Endothelial cell of umbilical vein (primary cell): Measurements from ENCODE around the gene PRDM10. TPM values are rescaled to one million over a fixed set of nuclear protein-coding genes. Genes with fewer than 3 reads are reported as not detected.

Experiments used
- BruUV-seq: library from RNA; stranded (reverse); fragments of 400-500 nt; replicated peaks from 2 replicates; lab custom pipeline; 2021; lab: Mats Ljungman, UMichigan
- CTCF ChIA-PET: fragments of 300-600, 350-600 bp; sonication (Branson Sonifier 250); formaldehyde crosslinking; loops from one replicate; lab custom pipeline; 2021; ENCODE audit warnings: antibody characterized with exemption, inconsistent platforms; lab: Charles Lee
- POLR2A ChIA-PET: fragments of 300-600, 350-600 bp; sonication (Branson Sonifier 250); formaldehyde crosslinking; loops from one replicate; lab custom pipeline; 2021; ENCODE audit warnings: antibody characterized with exemption, inconsistent platforms; lab: Charles Lee
- DNase-seq: peaks from one replicate; pipeline ENCODE4 v3.0.0-alpha.2; 2011; ENCODE audit warnings: low read depth, low spot score
- FAIRE-seq: peaks from 2 replicates; lab custom pipeline; 2011; peaks lifted over from hg19 to GRCh38; lab: Jason Lieb, UNC
- H2AFZ ChIP-seq: 2 replicates; pipeline ENCODE4 v1.6.0; 2012; ENCODE audit warnings: low read depth, low read length, control low read depth, inconsistent platforms
- H3K27ac ChIP-seq: 2 replicates; pipeline ENCODE4 v1.5.1; 2011; ENCODE audit warnings: low read depth, mild to moderate bottlenecking, control low read depth, low read length, moderate library complexity; ENCODE audit not compliant: insufficient read depth
- H3K27me3 ChIP-seq, 2 experiments: 2 replicates each; pipeline versions ENCODE4 v1.6.0 to v1.6.1; 2011; ENCODE audit warnings: low read length in 2 of 2, mixed read lengths in 1 of 2; ENCODE audit not compliant: control insufficient read depth in 2 of 2, insufficient read depth in 2 of 2
- H3K36me3 ChIP-seq, 2 experiments: 2 replicates in 1 of 2; 3 replicates in 1 of 2; pipeline ENCODE4 v1.5.1; 2011; ENCODE audit warnings: low read length in 2 of 2, mild to moderate bottlenecking in 1 of 2, moderate library complexity in 1 of 2; ENCODE audit not compliant: control insufficient read depth in 2 of 2, insufficient read depth in 2 of 2; ENCODE audit errors: extremely low read depth in 1 of 2
- H3K4me1 ChIP-seq: 3 replicates; pipeline ENCODE4 v1.5.1; 2011; ENCODE audit warnings: mild to moderate bottlenecking, low read length; ENCODE audit not compliant: control insufficient read depth, insufficient read depth; ENCODE audit errors: extremely low read depth
- H3K4me2 ChIP-seq: 2 replicates; pipeline ENCODE4 v1.6.1; 2011; ENCODE audit warnings: low read length, control low read depth, mixed read lengths; ENCODE audit not compliant: insufficient read depth
- H3K4me3 ChIP-seq, 3 experiments: fragments of 200-600 bp in 1 of 3; sonication (generic), shearing (Covaris generic) in 1 of 3; replicated peaks in 1 of 3; 2 replicates each; pipeline ENCODE4 v1.5.1; 2011 to 2016; ENCODE audit warnings: control low read depth in 3 of 3, low read length in 3 of 3, mild to moderate bottlenecking in 2 of 3, inconsistent platforms in 1 of 3, low read depth in 1 of 3, moderate library complexity in 1 of 3; ENCODE audit not compliant: insufficient read depth in 1 of 3
- H3K79me2 ChIP-seq: 2 replicates; pipeline ENCODE4 v1.6.0; 2012; ENCODE audit warnings: low read length, inconsistent platforms; ENCODE audit not compliant: control insufficient read depth, insufficient read depth
- H3K9ac ChIP-seq: replicated peaks from 2 replicates; pipeline ENCODE3; 2011; ENCODE audit warnings: low read length, control low read depth; ENCODE audit not compliant: insufficient read depth; ENCODE audit errors: extremely low read depth
- H3K9me1 ChIP-seq: replicated peaks from 3 replicates; pipeline ENCODE4 v1.6.0; 2011; ENCODE audit warnings: mild to moderate bottlenecking, low read length; ENCODE audit not compliant: control insufficient read depth, insufficient read depth; ENCODE audit errors: extremely low read depth
- H3K9me3 ChIP-seq: replicated peaks from 2 replicates; pipeline ENCODE4 v1.5.1; 2012; ENCODE audit warnings: low read length, inconsistent platforms; ENCODE audit not compliant: control insufficient read depth, insufficient read depth
- H4K20me1 ChIP-seq: replicated peaks from 2 replicates; pipeline ENCODE3; 2011; ENCODE audit warnings: mild to moderate bottlenecking, low read length; ENCODE audit not compliant: control insufficient read depth, insufficient read depth; ENCODE audit errors: extremely low read depth
- FOS ChIP-seq: IDR thresholded peaks from 2 replicates; pipeline ENCODE4 v1.6.1; 2011; ENCODE audit warnings: mild to moderate bottlenecking, low read length, moderate library complexity, borderline replicate concordance; ENCODE audit not compliant: insufficient read depth
- GATA2 ChIP-seq: IDR thresholded peaks from 2 replicates; pipeline ENCODE4 v1.7.0; 2011; ENCODE audit warnings: low read depth, mild to moderate bottlenecking, moderate library complexity, mixed read lengths, low read length; ENCODE audit not compliant: insufficient read length, insufficient read depth
- JUN ChIP-seq: IDR thresholded peaks from 2 replicates; pipeline ENCODE4 v1.6.1; 2011; ENCODE audit warnings: borderline replicate concordance, low read depth; ENCODE audit not compliant: insufficient read length, insufficient read depth
- MYC ChIP-seq: IDR thresholded peaks from one replicate; pipeline ENCODE4 v1.6.1; 2011; ENCODE audit warnings: mild to moderate bottlenecking, low read depth, low read length
- POLR2A ChIP-seq: IDR thresholded peaks from 2 replicates; pipeline ENCODE4 v1.6.1; 2012; ENCODE audit warnings: low read depth, mild to moderate bottlenecking, control low read depth, low read length
- POLR2AphosphoS5 ChIP-seq: IDR thresholded peaks from 2 replicates; pipeline ENCODE4 v1.6.1; 2012; ENCODE audit warnings: low read depth, mild to moderate bottlenecking, control low read depth, low read length, moderate library complexity; ENCODE audit not compliant: insufficient read depth
- dilution Hi-C: fragments of 300-500 bp; cut with MboI; formaldehyde crosslinking; loops from one replicate; pipeline ENCODE4 v1.15.0; 2019; ENCODE audit warnings: low sequenced_read_pairs; ENCODE audit not compliant: extremely low pct_ligation_motif_present
- intact Hi-C: fragments of 100-400 bp; cut with micrococcal nuclease; formaldehyde crosslinking; loops from one replicate; pipeline ENCODE4 v1.10.0; 2022
- polyA plus RNA-seq, 4 experiments: library from polyadenylated mRNA; depleted of rRNA in 3 of 4; stranded (reverse) in 3 of 4; unstranded in 1 of 4; fragments of >200 nt; gene quantifications; 2 replicates each; pipeline versions ENCODE4 v1.2.1 to v1.2.3, GENCODE V29; 2011 to 2012; ENCODE audit warnings: missing spikeins in 1 of 4
- total RNA-seq: library from RNA; stranded (reverse); gene quantifications from 2 replicates; pipeline ENCODE4 v1.2.3, GENCODE V29; 2021
- TF ChIP-seq, protein P1 (sequence below): IDR thresholded peaks from 2 replicates; pipeline ENCODE4 v1.6.1; 2011; ENCODE audit not compliant: insufficient read depth, insufficient read length
- TF ChIP-seq, protein P2 (sequence below), 2 donors: IDR thresholded peaks; 1 replicate in 1 of 2; 2 replicates in 1 of 2; pipeline ENCODE4 v1.5.1; 2011; ENCODE audit warnings: low read length in 2 of 2, mild to moderate bottlenecking in 2 of 2, moderate library complexity in 2 of 2, control low read depth in 1 of 2, inconsistent platforms in 1 of 2, low read depth in 1 of 2; ENCODE audit not compliant: insufficient read depth in 1 of 2; ENCODE audit errors: extremely low read depth in 1 of 2

PRDM10 gene
- total and polyA plus RNA-seq, 2 donors (not counting 3 experiments of a cell fraction or from before 2014, with no cell fraction given), result 9.6 to 13.0 TPM

DNA sequence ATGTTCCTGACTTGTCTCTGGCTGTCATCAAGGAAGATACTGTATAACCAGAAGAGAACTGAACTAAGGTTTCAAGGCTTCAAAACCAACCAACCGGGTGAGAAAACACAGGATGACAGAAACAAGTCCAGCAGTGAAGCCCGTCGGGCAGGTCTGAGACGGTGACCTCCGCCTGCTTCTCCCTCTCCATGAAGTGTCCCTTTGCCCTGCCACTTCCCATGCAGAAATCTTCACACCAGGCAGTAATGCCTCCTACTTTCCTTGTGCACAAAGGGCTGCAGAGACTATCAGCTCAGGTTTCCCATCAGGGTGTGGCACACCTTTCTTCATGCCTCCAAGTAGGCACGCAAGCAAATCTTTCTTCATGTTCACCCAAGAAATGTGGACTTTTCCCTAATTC lies 24.2 kb downstream of the PRDM10 start:
- no TSS peak for BruUV-seq
- no peaks in the 10 kb centered on the region for H3K4me1 ChIP-seq
- no peaks in the 10 kb centered on the region for H3K79me2 ChIP-seq
- ChIA-PET CTCF (interaction anchor here (1.0 to 1.2 kb wide), 3 partner anchors 17 to 154 kb away, joined by 3 to 4 read pairs (median 3); no protein-coding TSS in a partner anchor), POLR2A (no interaction called here)
- H3K27me3 ChIP-seq, result no peaks in the 10 kb centered on the region
- no peaks in the 10 kb centered on the region for H3K9me3 ChIP-seq
- FAIRE-seq, result no peak
- intact Hi-C loops (no loop called here), dilution Hi-C loops (no loop called here)
- H3K9ac ChIP-seq, result no peak overlapping the region
- no peak for DNase-seq
- no peaks in the 10 kb centered on the region for H4K20me1 ChIP-seq
- H3K27ac ChIP-seq, result no peak overlapping the region
- TF ChIP-seq, protein P1, sequence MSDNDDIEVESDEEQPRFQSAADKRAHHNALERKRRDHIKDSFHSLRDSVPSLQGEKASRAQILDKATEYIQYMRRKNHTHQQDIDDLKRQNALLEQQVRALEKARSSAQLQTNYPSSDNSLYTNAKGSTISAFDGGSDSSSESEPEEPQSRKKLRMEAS, result no peak
- no peak for TF ChIP-seq MYC
- TF ChIP-seq POLR2A, result no peak
- no peak for TF ChIP-seq FOS
- no peak for TF ChIP-seq JUN
- TF ChIP-seq GATA2, result no peak
- TF ChIP-seq, protein P2, sequence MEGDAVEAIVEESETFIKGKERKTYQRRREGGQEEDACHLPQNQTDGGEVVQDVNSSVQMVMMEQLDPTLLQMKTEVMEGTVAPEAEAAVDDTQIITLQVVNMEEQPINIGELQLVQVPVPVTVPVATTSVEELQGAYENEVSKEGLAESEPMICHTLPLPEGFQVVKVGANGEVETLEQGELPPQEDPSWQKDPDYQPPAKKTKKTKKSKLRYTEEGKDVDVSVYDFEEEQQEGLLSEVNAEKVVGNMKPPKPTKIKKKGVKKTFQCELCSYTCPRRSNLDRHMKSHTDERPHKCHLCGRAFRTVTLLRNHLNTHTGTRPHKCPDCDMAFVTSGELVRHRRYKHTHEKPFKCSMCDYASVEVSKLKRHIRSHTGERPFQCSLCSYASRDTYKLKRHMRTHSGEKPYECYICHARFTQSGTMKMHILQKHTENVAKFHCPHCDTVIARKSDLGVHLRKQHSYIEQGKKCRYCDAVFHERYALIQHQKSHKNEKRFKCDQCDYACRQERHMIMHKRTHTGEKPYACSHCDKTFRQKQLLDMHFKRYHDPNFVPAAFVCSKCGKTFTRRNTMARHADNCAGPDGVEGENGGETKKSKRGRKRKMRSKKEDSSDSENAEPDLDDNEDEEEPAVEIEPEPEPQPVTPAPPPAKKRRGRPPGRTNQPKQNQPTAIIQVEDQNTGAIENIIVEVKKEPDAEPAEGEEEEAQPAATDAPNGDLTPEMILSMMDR (IDR thresholded peaks at IDR 0.05; ENCODE audit: extremely low read depth in 1 of 2, insufficient read depth in 1 of 2, low read depth in 1 of 2, low read length in 2 of 2), result no peak
- no peak for TF ChIP-seq POLR2AphosphoS5
- no peaks in the 10 kb centered on the region for H3K36me3 ChIP-seq
- no peaks in the 10 kb centered on the region for H3K9me1 ChIP-seq
- H3K4me2 ChIP-seq, result no peak overlapping the region
- no peak overlapping the region for H3K4me3 ChIP-seq
- H2AFZ ChIP-seq, result no peak overlapping the region
